OCI-LY3 (cell line): ENCODE data around the gene PKP4.

Source experiments
- H2AFZ ChIP-seq: fragments of 200-600, 300-600 bp; shearing (Covaris generic); 2 replicates; pipeline ENCODE4 v1.6.0; 2014; ENCODE audit warnings: antibody characterized with exemption, low read depth, low read length
- H3K27ac ChIP-seq: fragments of 200-600, 300-600 bp; sonication (generic); 2 replicates; pipeline ENCODE4 v1.5.1; 2014; ENCODE audit warnings: mild to moderate bottlenecking, low read length, moderate library complexity, mixed read lengths
- H3K27me3 ChIP-seq: fragments of 200-600, 300-600 bp; sonication (generic); 2 replicates; pipeline ENCODE4 v1.6.1; 2014; ENCODE audit warnings: low read depth, low read length, mixed read lengths
- H3K36me3 ChIP-seq: fragments of 200-600, 300-600 bp; sonication (generic); replicated peaks from 2 replicates; pipeline ENCODE3; 2014; ENCODE audit warnings: low read depth, low read length, mixed read lengths
- H3K4me1 ChIP-seq: fragments of 300-600, 200-600 bp; sonication (generic); 2 replicates; pipeline ENCODE4 v1.6.1; 2014; ENCODE audit warnings: low read length, mixed read lengths
- H3K4me2 ChIP-seq: fragments of 200-600, 300-600 bp; sonication (generic); 2 replicates; pipeline ENCODE4 v1.6.1; 2014; ENCODE audit warnings: low read length, mixed read lengths
- H3K4me3 ChIP-seq: fragments of 300-600, 200-600 bp; sonication (generic); 2 replicates; pipeline ENCODE4 v1.5.1; 2014; ENCODE audit warnings: antibody characterized with exemption, mild to moderate bottlenecking, low read length, moderate library complexity
- H3K79me2 ChIP-seq: fragments of 300-600, 200-600 bp; shearing (Covaris generic); 2 replicates; pipeline ENCODE4 v1.6.1; 2014; ENCODE audit warnings: mild to moderate bottlenecking, low read length, mixed read lengths
- H3K9ac ChIP-seq: fragments of 300-600, 200-600 bp; shearing (Covaris generic); 2 replicates; pipeline ENCODE4 v1.6.0; 2014; ENCODE audit warnings: mild to moderate bottlenecking, low read length, moderate library complexity
- H3K9me3 ChIP-seq: fragments of 200-600, 300-600 bp; shearing (Covaris generic); 2 replicates; pipeline ENCODE4 v1.6.1; 2014; ENCODE audit warnings: low read length, mixed read lengths; ENCODE audit not compliant: insufficient read depth
- H4K20me1 ChIP-seq: fragments of 200-600, 300-600 bp; sonication (generic); 2 replicates; pipeline ENCODE4 v1.6.1; 2016; ENCODE audit warnings: low read length, mixed read lengths; ENCODE audit not compliant: insufficient read depth
- EZH2phosphoT487 ChIP-seq: fragments of 200-600 bp; shearing (Covaris generic); IDR thresholded peaks from 2 replicates; pipeline ENCODE4 v1.6.1; 2018; ENCODE audit warnings: antibody characterized with exemption, mixed run types, low read depth
- TF ChIP-seq, protein P1 (sequence below): fragments of 200-600, 300-600 bp; sonication (generic); IDR thresholded peaks from 2 replicates; pipeline ENCODE4 v1.5.1; 2014; ENCODE audit warnings: antibody characterized with exemption, low read length, low read depth

Gene PKP4

DNA sequence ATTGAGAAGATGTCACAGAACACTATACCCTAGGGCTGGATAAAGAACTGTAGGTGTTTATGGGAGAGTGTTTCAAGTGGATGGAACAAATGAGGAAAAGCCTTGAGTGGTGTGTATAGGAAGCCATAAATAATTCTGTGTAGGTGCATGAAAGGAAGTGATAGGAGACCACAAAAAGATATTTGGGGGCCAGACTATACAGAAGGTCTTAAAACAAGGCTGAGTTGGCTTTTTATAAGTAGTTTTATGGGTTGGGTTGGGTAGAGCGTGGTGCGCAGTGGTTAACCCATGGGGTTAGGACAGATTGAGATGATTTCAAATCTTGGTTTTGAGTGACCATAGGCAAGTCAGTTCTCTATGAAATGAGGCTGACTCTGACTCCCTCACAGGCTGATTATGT lies 110.5 kb downstream of the PKP4 start:
- TF ChIP-seq EZH2phosphoT487: no peak
- TF ChIP-seq, protein P1, sequence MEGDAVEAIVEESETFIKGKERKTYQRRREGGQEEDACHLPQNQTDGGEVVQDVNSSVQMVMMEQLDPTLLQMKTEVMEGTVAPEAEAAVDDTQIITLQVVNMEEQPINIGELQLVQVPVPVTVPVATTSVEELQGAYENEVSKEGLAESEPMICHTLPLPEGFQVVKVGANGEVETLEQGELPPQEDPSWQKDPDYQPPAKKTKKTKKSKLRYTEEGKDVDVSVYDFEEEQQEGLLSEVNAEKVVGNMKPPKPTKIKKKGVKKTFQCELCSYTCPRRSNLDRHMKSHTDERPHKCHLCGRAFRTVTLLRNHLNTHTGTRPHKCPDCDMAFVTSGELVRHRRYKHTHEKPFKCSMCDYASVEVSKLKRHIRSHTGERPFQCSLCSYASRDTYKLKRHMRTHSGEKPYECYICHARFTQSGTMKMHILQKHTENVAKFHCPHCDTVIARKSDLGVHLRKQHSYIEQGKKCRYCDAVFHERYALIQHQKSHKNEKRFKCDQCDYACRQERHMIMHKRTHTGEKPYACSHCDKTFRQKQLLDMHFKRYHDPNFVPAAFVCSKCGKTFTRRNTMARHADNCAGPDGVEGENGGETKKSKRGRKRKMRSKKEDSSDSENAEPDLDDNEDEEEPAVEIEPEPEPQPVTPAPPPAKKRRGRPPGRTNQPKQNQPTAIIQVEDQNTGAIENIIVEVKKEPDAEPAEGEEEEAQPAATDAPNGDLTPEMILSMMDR: no peak
- no peaks in the 10 kb centered on the region for H3K27me3 ChIP-seq

GRCh38 chr2:158569284-158569683 lies 112.5 kb downstream of the PKP4 start:
- H3K4me2 ChIP-seq: no peak overlapping the region
- no peak overlapping the region for H2AFZ ChIP-seq
- H3K4me3 ChIP-seq: no peak overlapping the region
- H3K9me3 ChIP-seq: no peaks in the 10 kb centered on the region
- no peaks in the 10 kb centered on the region for H4K20me1 ChIP-seq
- no peaks in the 10 kb centered on the region for H3K36me3 ChIP-seq
- no peaks in the 10 kb centered on the region for H3K79me2 ChIP-seq
- no peak overlapping the region for H3K9ac ChIP-seq
- TF ChIP-seq, protein P1: no peak
- no peak for TF ChIP-seq EZH2phosphoT487
- H3K27me3 ChIP-seq: no peaks in the 10 kb centered on the region
- H3K4me1 ChIP-seq: no peaks in the 10 kb centered on the region
- H3K27ac ChIP-seq: no peak overlapping the region

More for the DNA sequence above, 110.5 kb downstream of the PKP4 start:
- no peak overlapping the region for H3K27ac ChIP-seq
- no peaks in the 10 kb centered on the region for H3K79me2 ChIP-seq
- H3K4me2 ChIP-seq: no peak overlapping the region
- no peaks in the 10 kb centered on the region for H3K9me3 ChIP-seq
- no peaks in the 10 kb centered on the region for H4K20me1 ChIP-seq
- no peak overlapping the region for H3K9ac ChIP-seq
- H2AFZ ChIP-seq: no peak overlapping the region
- H3K4me3 ChIP-seq: no peak overlapping the region
- no peaks in the 10 kb centered on the region for H3K36me3 ChIP-seq
- H3K4me1 ChIP-seq: no peaks in the 10 kb centered on the region

DNA sequence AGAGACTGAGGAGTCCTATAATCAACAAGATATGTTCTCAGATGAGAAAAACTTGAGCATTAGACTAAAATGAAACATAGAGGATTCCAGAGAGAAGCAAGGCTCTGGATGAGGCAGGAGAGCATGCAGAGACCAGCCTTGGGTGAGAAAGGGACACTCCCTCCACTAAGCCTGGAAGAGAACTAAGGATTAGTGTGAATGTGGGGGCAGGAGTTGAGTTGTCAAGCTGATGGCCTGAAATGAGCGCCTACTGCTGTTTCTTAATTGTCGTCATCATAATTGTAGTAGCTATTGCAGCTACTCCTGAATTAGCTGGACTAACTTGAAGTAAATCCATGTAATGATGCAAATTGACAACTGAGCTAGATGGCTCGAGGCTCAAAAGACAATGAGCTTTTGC lies 114.1 kb downstream of the PKP4 start:
- H3K27ac ChIP-seq: no peak overlapping the region
- H4K20me1 ChIP-seq: no peaks in the 10 kb centered on the region
- TF ChIP-seq, protein P1: no peak
- no peak for TF ChIP-seq EZH2phosphoT487
- H3K36me3 ChIP-seq: no peaks in the 10 kb centered on the region
- no peaks in the 10 kb centered on the region for H3K79me2 ChIP-seq
- no peak overlapping the region for H2AFZ ChIP-seq
- no peaks in the 10 kb centered on the region for H3K4me1 ChIP-seq
- H3K9me3 ChIP-seq: no peaks in the 10 kb centered on the region
- no peak overlapping the region for H3K4me3 ChIP-seq
- H3K27me3 ChIP-seq: no peaks in the 10 kb centered on the region
- no peak overlapping the region for H3K9ac ChIP-seq
- no peak overlapping the region for H3K4me2 ChIP-seq

GRCh38 chr2:158573739-158574138 lies 117.0 kb downstream of the PKP4 start:
- Histone ChIP-seq H3K4me3 (no peak overlapping the region), H4K20me1 (no peaks in the 10 kb centered on the region), H3K9ac (no peak overlapping the region), H3K4me1 (peaks cover 3% of the 10 kb centered on the region), H3K36me3 (no peaks in the 10 kb centered on the region), H2AFZ (no peak overlapping the region), H3K9me3 (no peaks in the 10 kb centered on the region), H3K27ac (no peak overlapping the region), H3K4me2 (no peak overlapping the region), H3K27me3 (no peaks in the 10 kb centered on the region), H3K79me2 (no peaks in the 10 kb centered on the region)
- no peak for TF ChIP-seq EZH2phosphoT487
- TF ChIP-seq, protein P1: no peak
